ENCODE measurements around the gene SH2D7.

The SH2D7 gene

GRCh38 chr15:78102211-78102610 is 9.8 kb downstream of the SH2D7 start:
- no peak overlapping the region for H3K4me2 ChIP-seq (ENCODE audit: low read length)
- TF ChIP-seq CTCF (IDR thresholded peaks at IDR 0.05; ENCODE audit: low read depth, low read length) (no peak), EZH2phosphoT487 (IDR thresholded peaks at IDR 0.05; ENCODE audit: low read depth) (no peak)

GRCh38 chr15:78102741-78103140 is 10.4 kb downstream of the SH2D7 start:
- Histone ChIP-seq H3K9ac (ENCODE audit: low read length) (no peak overlapping the region), H3K27ac (ENCODE audit: low read length) (no peak overlapping the region), H2AFZ (ENCODE audit: low read depth, low read length) (no peak overlapping the region)

More at GRCh38 chr15:78102211-78102610, 9.8 kb downstream of the SH2D7 start:
- Histone ChIP-seq H3K4me3 (ENCODE audit: low read length) (no peak overlapping the region), H3K36me3 (replicated peaks; ENCODE audit: low read depth, low read length) (no peaks in the 10 kb centered on the region), H3K79me2 (ENCODE audit: low read length) (no peaks in the 10 kb centered on the region), H3K27me3 (ENCODE audit: low read depth, low read length) (no peaks in the 10 kb centered on the region), H3K4me1 (ENCODE audit: low read length) (no peaks in the 10 kb centered on the region), H3K9me3 (ENCODE audit: insufficient read depth, low read length) (no peaks in the 10 kb centered on the region), H2AFZ (ENCODE audit: low read depth, low read length) (no peak overlapping the region), H3K9ac (ENCODE audit: low read length) (no peak overlapping the region), H3K27ac (ENCODE audit: low read length) (no peak overlapping the region), H4K20me1 (ENCODE audit: insufficient read depth, low read length) (no peaks in the 10 kb centered on the region)

GRCh38 chr15:78103406-78104118 is 11.2 kb downstream of the SH2D7 start:
- Histone ChIP-seq H3K79me2 (ENCODE audit: low read length) (no peaks in the 10 kb centered on the region), H3K9me3 (ENCODE audit: insufficient read depth, low read length) (no peaks in the 10 kb centered on the region), H3K27me3 (ENCODE audit: low read depth, low read length) (no peaks in the 10 kb centered on the region), H3K4me2 (ENCODE audit: low read length) (no peak overlapping the region), H3K36me3 (replicated peaks; ENCODE audit: low read depth, low read length) (no peaks in the 10 kb centered on the region), H3K9ac (ENCODE audit: low read length) (no peak overlapping the region), H3K4me3 (ENCODE audit: low read length) (no peak overlapping the region), H3K4me1 (ENCODE audit: low read length) (no peaks in the 10 kb centered on the region), H4K20me1 (ENCODE audit: insufficient read depth, low read length) (no peaks in the 10 kb centered on the region), H2AFZ (ENCODE audit: low read depth, low read length) (no peak overlapping the region), H3K27ac (ENCODE audit: low read length) (no peak overlapping the region)
- TF ChIP-seq CTCF (IDR thresholded peaks at IDR 0.05; ENCODE audit: low read depth, low read length) (no peak), EZH2phosphoT487 (IDR thresholded peaks at IDR 0.05; ENCODE audit: low read depth) (no peak)

More at GRCh38 chr15:78102741-78103140, 10.4 kb downstream of the SH2D7 start:
- no peaks in the 10 kb centered on the region for H3K79me2 ChIP-seq (ENCODE audit: low read length)
- no peaks in the 10 kb centered on the region for H3K9me3 ChIP-seq (ENCODE audit: insufficient read depth, low read length)
- no peaks in the 10 kb centered on the region for H3K36me3 ChIP-seq (replicated peaks; ENCODE audit: low read depth, low read length)
- no peak overlapping the region for H3K4me2 ChIP-seq (ENCODE audit: low read length)
- H3K27me3 ChIP-seq (ENCODE audit: low read depth, low read length), result no peaks in the 10 kb centered on the region
- no peaks in the 10 kb centered on the region for H4K20me1 ChIP-seq (ENCODE audit: insufficient read depth, low read length)
- H3K4me1 ChIP-seq (ENCODE audit: low read length), result no peaks in the 10 kb centered on the region
- no peak for TF ChIP-seq CTCF (IDR thresholded peaks at IDR 0.05; ENCODE audit: low read depth, low read length)
- no peak for TF ChIP-seq EZH2phosphoT487 (IDR thresholded peaks at IDR 0.05; ENCODE audit: low read depth)
- H3K4me3 ChIP-seq (ENCODE audit: low read length), result no peak overlapping the region

GRCh38 chr15:78104119-78104479 is 11.7 kb downstream of the SH2D7 start:
- no peaks in the 10 kb centered on the region for H3K27me3 ChIP-seq (ENCODE audit: low read depth, low read length)
- no peaks in the 10 kb centered on the region for H4K20me1 ChIP-seq (ENCODE audit: insufficient read depth, low read length)
- no peak overlapping the region for H3K27ac ChIP-seq (ENCODE audit: low read length)
- H3K4me2 ChIP-seq (ENCODE audit: low read length), result no peak overlapping the region
- no peaks in the 10 kb centered on the region for H3K79me2 ChIP-seq (ENCODE audit: low read length)
- H3K4me3 ChIP-seq (ENCODE audit: low read length), result no peak overlapping the region
- no peaks in the 10 kb centered on the region for H3K9me3 ChIP-seq (ENCODE audit: insufficient read depth, low read length)
- TF ChIP-seq EZH2phosphoT487 (IDR thresholded peaks at IDR 0.05; ENCODE audit: low read depth) (no peak), CTCF (IDR thresholded peaks at IDR 0.05; ENCODE audit: low read depth, low read length) (no peak)
- H2AFZ ChIP-seq (ENCODE audit: low read depth, low read length), result no peak overlapping the region
- H3K4me1 ChIP-seq (ENCODE audit: low read length), result no peaks in the 10 kb centered on the region
- no peak overlapping the region for H3K9ac ChIP-seq (ENCODE audit: low read length)
- H3K36me3 ChIP-seq (replicated peaks; ENCODE audit: low read depth, low read length), result no peaks in the 10 kb centered on the region
